ENCODE measurements around the gene FN1.
"Not testable (repeated sequence)": the region's sequence is repeated elsewhere in the genome, so short reads cannot be mapped to it uniquely, and the experiment has no call there.

GRCh38 chr2:215311259-215311624 lies 124.6 kb downstream of the FN1 start:
- not testable (repeated sequence) for TF ChIP-seq CTCF (IDR thresholded peaks at IDR 0.05); EZH2 (IDR thresholded peaks at IDR 0.05; ENCODE audit: borderline replicate concordance, insufficient read depth, low read depth, low read length, poor library complexity, severe bottlenecking)
